Measurements from ENCODE around the gene WDR64. TPM values are rescaled to one million over a fixed set of nuclear protein-coding genes. Genes with fewer than 3 reads are reported as not detected.

Gene WDR64
- total RNA-seq, 1 experiment from 2014 or later = not detected

DNA sequence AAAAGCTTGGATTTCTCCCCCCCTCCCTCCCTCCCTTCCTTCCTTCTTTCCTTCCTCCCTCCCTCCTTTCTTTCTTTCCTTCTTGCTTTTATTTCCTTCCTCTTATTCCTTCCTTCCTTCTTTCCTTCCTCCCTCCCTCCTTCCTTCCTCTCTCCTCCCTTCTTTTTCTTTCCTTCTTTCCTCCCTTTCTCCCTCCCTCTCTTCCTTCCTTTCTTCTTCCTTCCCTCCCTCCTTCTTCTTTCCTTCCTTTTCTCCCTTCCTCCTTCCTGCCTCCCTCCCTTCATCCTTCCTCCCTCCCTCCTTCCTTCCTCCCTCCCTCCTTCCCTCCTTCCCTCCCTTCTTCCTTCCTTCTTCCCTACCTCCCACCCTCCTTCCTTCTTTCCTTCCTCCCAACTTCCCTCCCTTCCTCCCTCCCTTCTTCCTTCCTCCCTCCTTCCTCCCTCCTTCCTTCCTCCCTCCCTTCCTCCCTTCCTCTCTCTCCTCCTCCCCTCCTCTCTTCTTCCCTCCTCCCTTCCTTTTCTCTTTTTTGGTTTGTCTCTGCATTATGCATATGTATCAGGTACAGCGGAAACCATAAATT is 22.8 kb downstream of the WDR64 start:
- no peak overlapping the region for H3K9ac ChIP-seq (ENCODE audit: low read length)
- DNase-seq (no peak), ATAC-seq (no peak)
- H3K4me1 ChIP-seq (ENCODE audit: insufficient read depth, low read length) = no peaks in the 10 kb centered on the region
- H4K20me1 ChIP-seq (ENCODE audit: low read length) = no peaks in the 10 kb centered on the region
- no peak for TF ChIP-seq EZH2phosphoT487 (IDR thresholded peaks at IDR 0.05; ENCODE audit: borderline replicate concordance, low read length)
- TF ChIP-seq, protein P1, sequence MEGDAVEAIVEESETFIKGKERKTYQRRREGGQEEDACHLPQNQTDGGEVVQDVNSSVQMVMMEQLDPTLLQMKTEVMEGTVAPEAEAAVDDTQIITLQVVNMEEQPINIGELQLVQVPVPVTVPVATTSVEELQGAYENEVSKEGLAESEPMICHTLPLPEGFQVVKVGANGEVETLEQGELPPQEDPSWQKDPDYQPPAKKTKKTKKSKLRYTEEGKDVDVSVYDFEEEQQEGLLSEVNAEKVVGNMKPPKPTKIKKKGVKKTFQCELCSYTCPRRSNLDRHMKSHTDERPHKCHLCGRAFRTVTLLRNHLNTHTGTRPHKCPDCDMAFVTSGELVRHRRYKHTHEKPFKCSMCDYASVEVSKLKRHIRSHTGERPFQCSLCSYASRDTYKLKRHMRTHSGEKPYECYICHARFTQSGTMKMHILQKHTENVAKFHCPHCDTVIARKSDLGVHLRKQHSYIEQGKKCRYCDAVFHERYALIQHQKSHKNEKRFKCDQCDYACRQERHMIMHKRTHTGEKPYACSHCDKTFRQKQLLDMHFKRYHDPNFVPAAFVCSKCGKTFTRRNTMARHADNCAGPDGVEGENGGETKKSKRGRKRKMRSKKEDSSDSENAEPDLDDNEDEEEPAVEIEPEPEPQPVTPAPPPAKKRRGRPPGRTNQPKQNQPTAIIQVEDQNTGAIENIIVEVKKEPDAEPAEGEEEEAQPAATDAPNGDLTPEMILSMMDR (conservative IDR thresholded peaks at IDR 0.05; ENCODE audit: low read depth, low read length) = no peak
- TF ChIP-seq EZH2 (IDR thresholded peaks at IDR 0.05; ENCODE audit: low read length, unreplicated experiment) = no peak
- ChIA-PET POLR2A (ENCODE audit: unreplicated experiment) (no interaction called here), CTCF (interaction anchor here (0.7 kb wide), 1 partner anchor 70 kb away, joined by 4 read pairs; no protein-coding TSS in a partner anchor)
- H3K36me3 ChIP-seq (ENCODE audit: low read depth, low read length) = no peaks in the 10 kb centered on the region
- no peaks in the 10 kb centered on the region for H3K9me3 ChIP-seq (ENCODE audit: low read length)
- H3K4me3 ChIP-seq (ENCODE audit: low read length) = no peak overlapping the region
- H3K4me2 ChIP-seq (ENCODE audit: low read length) = no peak overlapping the region
- H3K27ac ChIP-seq (ENCODE audit: low read length) = no peak overlapping the region
- no peaks in the 10 kb centered on the region for H3K79me2 ChIP-seq (ENCODE audit: low read length)
- no peaks in the 10 kb centered on the region for H3K27me3 ChIP-seq (ENCODE audit: low read length)
- intact Hi-C loops (cut with micrococcal nuclease) = no loop called here
- H2AFZ ChIP-seq (ENCODE audit: low read length) = no peak overlapping the region
- H3F3A ChIP-seq (ENCODE audit: low read length, unreplicated experiment) = no peaks in the 10 kb centered on the region
- no TSS peak for BruUV-seq (replicated peaks)
- no peaks in the 10 kb centered on the region for H3K9me2 ChIP-seq (replicated peaks; ENCODE audit: low read length)

DNA sequence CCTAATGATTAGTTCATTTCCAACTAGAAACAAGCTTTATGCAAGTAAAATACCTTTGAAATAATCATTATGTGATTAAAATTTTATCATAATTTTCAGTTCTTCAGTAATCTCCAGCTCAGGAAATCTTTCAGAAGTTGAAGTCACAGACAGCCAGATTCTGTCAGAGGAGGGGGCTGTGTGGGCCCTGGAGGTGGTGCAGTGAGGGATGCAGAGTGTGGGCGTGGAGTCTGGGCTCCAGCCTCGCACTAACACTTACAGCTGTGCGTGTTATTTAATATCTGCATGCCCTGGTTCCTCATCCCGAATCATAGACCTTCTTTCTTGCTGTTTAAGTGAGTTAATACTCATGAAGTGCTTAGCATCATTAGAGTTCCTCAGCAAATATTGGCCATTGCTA is 23.9 kb downstream of the WDR64 start:
- Histone ChIP-seq H3K4me2 (ENCODE audit: low read length) (no peak overlapping the region), H3K9me2 (replicated peaks; ENCODE audit: low read length) (no peaks in the 10 kb centered on the region), H3K4me1 (ENCODE audit: insufficient read depth, low read length) (no peaks in the 10 kb centered on the region), H3K9me3 (ENCODE audit: low read length) (no peaks in the 10 kb centered on the region), H3K27ac (ENCODE audit: low read length) (no peak overlapping the region), H3F3A (ENCODE audit: low read length, unreplicated experiment) (no peaks in the 10 kb centered on the region), H3K27me3 (ENCODE audit: low read length) (no peaks in the 10 kb centered on the region), H3K79me2 (ENCODE audit: low read length) (no peaks in the 10 kb centered on the region), H4K20me1 (ENCODE audit: low read length) (no peaks in the 10 kb centered on the region), H2AFZ (ENCODE audit: low read length) (no peak overlapping the region), H3K4me3 (ENCODE audit: low read length) (no peak overlapping the region), H3K9ac (ENCODE audit: low read length) (no peak overlapping the region), H3K36me3 (ENCODE audit: low read depth, low read length) (no peaks in the 10 kb centered on the region)
- no peak for DNase-seq
- ChIA-PET POLR2A (ENCODE audit: unreplicated experiment) (no interaction called here), CTCF (no interaction called here)
- no TSS peak for BruUV-seq (replicated peaks)
- TF ChIP-seq EZH2phosphoT487 (IDR thresholded peaks at IDR 0.05; ENCODE audit: borderline replicate concordance, low read length) = no peak
- no peak for TF ChIP-seq EZH2 (IDR thresholded peaks at IDR 0.05; ENCODE audit: low read length, unreplicated experiment)
- TF ChIP-seq, protein P1 (conservative IDR thresholded peaks at IDR 0.05; ENCODE audit: low read depth, low read length) = no peak
- intact Hi-C loops (cut with micrococcal nuclease) = no loop called here
- ATAC-seq = no peak

DNA sequence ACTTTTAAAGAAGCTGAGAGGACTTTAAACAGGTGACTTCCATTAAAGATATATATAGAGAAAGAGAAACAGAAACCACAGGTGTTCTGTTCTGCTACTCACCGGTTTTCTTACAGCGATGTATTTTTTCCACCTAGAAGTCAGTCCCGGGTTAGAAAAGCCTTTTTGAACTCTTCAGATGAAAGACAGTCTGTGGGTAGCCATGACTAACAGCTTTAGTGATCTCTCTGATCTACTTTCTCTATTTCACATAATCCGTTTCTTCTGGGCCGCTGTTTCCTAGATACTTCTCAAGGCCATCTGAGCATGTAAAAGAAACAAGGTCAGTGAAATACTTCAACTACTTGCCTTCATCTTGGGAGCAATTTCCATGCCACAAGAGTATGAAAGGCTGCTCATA is 25.1 kb downstream of the WDR64 start:
- no peak for DNase-seq
- Histone ChIP-seq H3K27ac (ENCODE audit: low read length) (no peak overlapping the region), H4K20me1 (ENCODE audit: low read length) (no peaks in the 10 kb centered on the region), H3F3A (ENCODE audit: low read length, unreplicated experiment) (no peaks in the 10 kb centered on the region), H3K4me1 (ENCODE audit: insufficient read depth, low read length) (no peaks in the 10 kb centered on the region), H3K9me2 (replicated peaks; ENCODE audit: low read length) (no peaks in the 10 kb centered on the region), H3K9ac (ENCODE audit: low read length) (no peak overlapping the region), H3K27me3 (ENCODE audit: low read length) (no peaks in the 10 kb centered on the region), H3K9me3 (ENCODE audit: low read length) (no peaks in the 10 kb centered on the region), H3K36me3 (ENCODE audit: low read depth, low read length) (no peaks in the 10 kb centered on the region), H3K4me3 (ENCODE audit: low read length) (no peak overlapping the region), H3K4me2 (ENCODE audit: low read length) (no peak overlapping the region), H2AFZ (ENCODE audit: low read length) (no peak overlapping the region), H3K79me2 (ENCODE audit: low read length) (no peaks in the 10 kb centered on the region)
- no TSS peak for BruUV-seq (replicated peaks)
- ChIA-PET POLR2A (ENCODE audit: unreplicated experiment) (no interaction called here), CTCF (no interaction called here)
- TF ChIP-seq EZH2 (IDR thresholded peaks at IDR 0.05; ENCODE audit: low read length, unreplicated experiment) = no peak
- TF ChIP-seq, protein P1 (conservative IDR thresholded peaks at IDR 0.05; ENCODE audit: low read depth, low read length) = no peak
- no peak for TF ChIP-seq EZH2phosphoT487 (IDR thresholded peaks at IDR 0.05; ENCODE audit: borderline replicate concordance, low read length)
- intact Hi-C loops (cut with micrococcal nuclease) = no loop called here
- no peak for ATAC-seq
